Peyer's patch (tissue), 4 donors: ENCODE data around the gene GTF2A2.

ENCODE experiments used
- POLR2A ChIP-seq, 2 donors: fragments of 450-650 bp; IDR thresholded peaks; one replicate each; pipeline ENCODE4 v1.5.1; 2017; ENCODE audit warnings: antibody characterized with exemption in 2 of 2, mild to moderate bottlenecking in 2 of 2, moderate library complexity in 2 of 2
- TF ChIP-seq, protein P1 (sequence below), 6 experiments: fragments of 450-650 bp in 4 of 6; fragments of 200-600 bp in 2 of 6; sonication (generic) in 1 of 6; IDR thresholded peaks; one replicate each; pipeline ENCODE4 v1.5.1; 2017 to 2019; ENCODE audit warnings: antibody characterized with exemption in 6 of 6, mild to moderate bottlenecking in 3 of 6, moderate library complexity in 1 of 6

DNA sequence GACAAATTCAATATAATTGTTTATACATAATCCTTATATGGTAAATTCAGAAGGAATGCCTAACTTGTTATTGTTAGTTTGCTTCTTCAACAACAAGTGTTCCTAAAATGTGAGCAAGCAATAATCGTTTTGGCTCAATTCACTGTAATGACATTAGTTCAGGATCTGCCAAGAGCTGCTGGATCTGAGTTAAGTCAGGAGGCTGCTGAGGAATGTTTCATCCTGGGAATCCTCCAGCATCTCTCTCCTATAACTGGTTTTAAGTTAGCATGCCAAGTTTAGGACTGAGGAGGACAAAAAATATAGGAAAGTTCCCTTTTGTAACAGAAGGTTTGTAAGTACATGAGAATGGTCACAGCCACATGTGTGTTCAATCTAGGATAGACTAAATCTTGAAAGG lies 4.9 kb upstream of the GTF2A2 start:
- no peak for TF ChIP-seq POLR2A (IDR thresholded peaks at IDR 0.05)
- TF ChIP-seq, protein P1, sequence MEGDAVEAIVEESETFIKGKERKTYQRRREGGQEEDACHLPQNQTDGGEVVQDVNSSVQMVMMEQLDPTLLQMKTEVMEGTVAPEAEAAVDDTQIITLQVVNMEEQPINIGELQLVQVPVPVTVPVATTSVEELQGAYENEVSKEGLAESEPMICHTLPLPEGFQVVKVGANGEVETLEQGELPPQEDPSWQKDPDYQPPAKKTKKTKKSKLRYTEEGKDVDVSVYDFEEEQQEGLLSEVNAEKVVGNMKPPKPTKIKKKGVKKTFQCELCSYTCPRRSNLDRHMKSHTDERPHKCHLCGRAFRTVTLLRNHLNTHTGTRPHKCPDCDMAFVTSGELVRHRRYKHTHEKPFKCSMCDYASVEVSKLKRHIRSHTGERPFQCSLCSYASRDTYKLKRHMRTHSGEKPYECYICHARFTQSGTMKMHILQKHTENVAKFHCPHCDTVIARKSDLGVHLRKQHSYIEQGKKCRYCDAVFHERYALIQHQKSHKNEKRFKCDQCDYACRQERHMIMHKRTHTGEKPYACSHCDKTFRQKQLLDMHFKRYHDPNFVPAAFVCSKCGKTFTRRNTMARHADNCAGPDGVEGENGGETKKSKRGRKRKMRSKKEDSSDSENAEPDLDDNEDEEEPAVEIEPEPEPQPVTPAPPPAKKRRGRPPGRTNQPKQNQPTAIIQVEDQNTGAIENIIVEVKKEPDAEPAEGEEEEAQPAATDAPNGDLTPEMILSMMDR (IDR thresholded peaks at IDR 0.05), result no peak
